ENCODE results near the gene RPS5.

DNA sequence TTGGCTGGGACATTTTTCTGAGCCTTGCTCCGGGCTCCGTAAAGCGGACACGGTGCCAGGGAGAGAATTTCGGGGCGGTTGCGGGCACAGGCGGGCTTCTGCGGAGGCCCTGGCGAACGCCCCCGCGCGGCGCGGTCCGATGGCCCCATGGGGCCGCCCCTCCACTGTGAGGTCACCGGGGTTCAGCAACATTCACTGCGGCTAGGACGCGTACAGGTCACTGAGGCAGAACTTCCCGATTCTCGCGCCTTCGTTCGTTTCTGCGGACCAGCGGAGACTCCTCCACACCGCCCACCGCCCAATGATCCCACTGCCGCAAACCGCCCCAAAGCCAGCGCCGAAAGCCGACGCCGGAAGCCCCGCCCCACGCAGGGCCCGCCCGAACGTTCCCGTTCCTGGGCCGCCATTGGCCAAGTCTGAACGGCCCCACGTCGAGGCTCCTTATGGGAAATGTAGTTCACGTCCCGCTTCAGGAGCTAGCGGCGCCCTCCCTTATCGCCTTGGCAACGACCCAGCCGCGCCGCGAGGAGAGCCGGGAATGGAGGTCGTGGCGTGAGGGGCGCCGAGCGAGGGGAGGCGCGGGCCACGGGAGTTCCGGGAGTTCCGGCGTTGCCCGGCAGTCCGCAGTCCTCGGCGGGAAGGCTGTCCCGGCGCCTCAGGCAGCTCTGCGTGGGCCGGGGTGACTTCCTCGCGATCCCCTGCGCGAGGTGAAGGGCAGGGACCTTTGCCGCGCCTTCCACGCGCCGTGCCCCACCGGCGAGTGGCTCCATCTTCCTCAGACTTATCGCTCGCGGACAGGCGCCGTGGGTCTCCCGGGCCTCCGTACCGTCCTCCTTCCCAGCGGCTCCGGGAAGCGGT is 21.3 kb downstream of the RPS5 start, which contains the start of gene ZNF584:
- TF ChIP-seq EZH2phosphoT487 (IDR thresholded peaks at IDR 0.05) = no peak
- TF ChIP-seq, protein P1, sequence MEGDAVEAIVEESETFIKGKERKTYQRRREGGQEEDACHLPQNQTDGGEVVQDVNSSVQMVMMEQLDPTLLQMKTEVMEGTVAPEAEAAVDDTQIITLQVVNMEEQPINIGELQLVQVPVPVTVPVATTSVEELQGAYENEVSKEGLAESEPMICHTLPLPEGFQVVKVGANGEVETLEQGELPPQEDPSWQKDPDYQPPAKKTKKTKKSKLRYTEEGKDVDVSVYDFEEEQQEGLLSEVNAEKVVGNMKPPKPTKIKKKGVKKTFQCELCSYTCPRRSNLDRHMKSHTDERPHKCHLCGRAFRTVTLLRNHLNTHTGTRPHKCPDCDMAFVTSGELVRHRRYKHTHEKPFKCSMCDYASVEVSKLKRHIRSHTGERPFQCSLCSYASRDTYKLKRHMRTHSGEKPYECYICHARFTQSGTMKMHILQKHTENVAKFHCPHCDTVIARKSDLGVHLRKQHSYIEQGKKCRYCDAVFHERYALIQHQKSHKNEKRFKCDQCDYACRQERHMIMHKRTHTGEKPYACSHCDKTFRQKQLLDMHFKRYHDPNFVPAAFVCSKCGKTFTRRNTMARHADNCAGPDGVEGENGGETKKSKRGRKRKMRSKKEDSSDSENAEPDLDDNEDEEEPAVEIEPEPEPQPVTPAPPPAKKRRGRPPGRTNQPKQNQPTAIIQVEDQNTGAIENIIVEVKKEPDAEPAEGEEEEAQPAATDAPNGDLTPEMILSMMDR (IDR thresholded peaks at IDR 0.05) = no peak
